GM21529 (cell line): ENCODE measurements around the gene CDYL2.

Source experiments
- ATAC-seq: cut with Tn5 transposase; IDR thresholded peaks from one replicate; pipeline ENCODE4 v1.9.1; 2021; ENCODE audit not compliant: unreplicated experiment

CDYL2 gene

GRCh38 chr16:80563066-80563465 lies 241.3 kb downstream of the CDYL2 start:
- ATAC-seq = no peak

DNA sequence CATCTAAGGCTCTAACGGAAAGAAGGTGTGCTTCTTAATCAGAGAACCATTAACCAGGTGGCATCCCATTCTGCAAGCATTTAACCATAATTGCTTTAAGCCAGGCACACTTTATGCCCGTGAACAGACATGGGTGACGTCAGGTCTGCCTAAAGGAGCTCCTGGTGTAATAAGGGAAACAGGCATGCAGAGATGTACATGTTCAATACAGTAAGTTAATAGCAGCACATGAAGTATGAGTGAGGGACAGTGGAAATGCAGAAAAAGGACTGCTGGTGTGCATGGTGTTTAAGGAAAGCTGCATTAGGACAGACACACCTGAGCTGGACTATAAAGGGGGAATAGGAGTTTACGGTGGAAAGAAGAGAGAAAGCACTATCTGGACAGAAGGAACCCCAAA lies 245.0 kb downstream of the CDYL2 start:
- no peak for ATAC-seq

- ATAC-seq = no peak
Observed at GRCh38 chr16:80557037-80557436, 247.4 kb downstream of the CDYL2 start.

GRCh38 chr16:80556481-80556880 lies 247.9 kb downstream of the CDYL2 start:
- ATAC-seq = no peak

GRCh38 chr16:80554033-80554432 lies 250.4 kb downstream of the CDYL2 start:
- ATAC-seq = no peak

GRCh38 chr16:80552277-80552676 lies 252.1 kb downstream of the CDYL2 start:
- no peak for ATAC-seq
